GM19463 (cell line): ENCODE results near the gene HSPH1.

Experiments
- ATAC-seq: cut with Tn5 transposase; IDR thresholded peaks from one replicate; pipeline ENCODE4 v1.9.1; 2021; ENCODE audit warnings: mild to moderate bottlenecking, moderate library complexity; ENCODE audit not compliant: unreplicated experiment

HSPH1 gene

DNA sequence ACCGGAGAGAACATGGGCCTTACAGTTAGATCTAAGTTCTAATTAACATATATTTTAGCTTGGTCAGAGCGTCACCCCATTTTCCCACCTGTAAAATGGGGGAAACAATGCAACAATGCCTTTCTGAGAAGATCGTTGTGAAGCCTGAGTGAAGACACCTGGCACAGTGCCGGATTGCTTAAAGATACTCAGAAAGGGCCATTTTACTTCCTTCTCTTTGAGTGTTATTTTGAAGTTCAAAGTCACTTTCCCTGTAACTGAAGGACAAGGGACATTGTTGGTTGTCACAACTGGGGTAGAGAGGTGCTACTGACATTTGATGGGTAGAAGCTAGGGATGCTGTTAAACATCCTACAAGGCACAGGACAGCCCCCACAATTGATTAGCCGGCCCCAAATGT is 28.1 kb downstream of the HSPH1 start:
- no peak for ATAC-seq

DNA sequence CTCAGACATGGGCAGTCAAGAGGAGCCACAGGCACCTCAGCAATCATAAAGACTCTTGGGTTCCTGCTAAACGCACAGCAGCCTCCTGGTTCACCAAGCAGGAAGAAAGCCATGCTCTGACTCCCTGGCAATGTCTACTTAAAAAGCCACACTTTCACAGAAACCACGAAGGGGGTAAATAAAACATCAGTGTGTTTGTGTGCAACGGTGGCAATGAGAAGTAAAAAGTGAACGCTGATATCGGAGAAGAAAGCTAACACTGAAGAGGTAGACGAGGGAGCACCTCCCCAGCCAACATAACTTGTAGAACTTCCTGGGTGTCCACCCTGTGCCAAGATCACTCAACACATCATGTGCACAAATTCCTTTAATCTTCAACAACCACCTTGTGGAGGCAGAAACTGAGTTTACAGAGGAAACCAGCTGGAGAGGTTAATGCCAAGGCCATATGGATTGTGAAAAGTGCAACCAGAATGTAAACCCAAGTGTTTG is 30.2 kb downstream of the HSPH1 start:
- ATAC-seq, result no peak

DNA sequence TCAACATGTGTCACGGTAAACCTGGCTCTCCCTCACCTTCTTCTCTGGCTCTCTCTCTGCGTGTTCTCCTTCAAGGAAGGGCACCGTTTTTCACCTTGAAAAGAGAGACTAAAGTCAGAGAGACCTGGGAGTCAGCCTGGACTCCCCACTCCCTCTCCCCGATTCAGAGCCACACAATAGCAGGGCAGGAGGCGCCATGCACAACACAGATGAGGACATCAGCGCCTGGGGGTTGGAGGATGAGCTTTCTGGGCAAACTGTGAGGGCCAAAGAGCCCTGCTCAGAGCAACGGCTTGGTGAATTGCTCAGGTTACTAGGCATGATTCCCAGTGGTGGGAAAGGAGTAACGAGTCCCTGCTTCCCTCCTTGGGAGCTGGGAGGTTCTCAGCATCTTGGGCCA is 32.3 kb downstream of the HSPH1 start:
- ATAC-seq, result no peak

DNA sequence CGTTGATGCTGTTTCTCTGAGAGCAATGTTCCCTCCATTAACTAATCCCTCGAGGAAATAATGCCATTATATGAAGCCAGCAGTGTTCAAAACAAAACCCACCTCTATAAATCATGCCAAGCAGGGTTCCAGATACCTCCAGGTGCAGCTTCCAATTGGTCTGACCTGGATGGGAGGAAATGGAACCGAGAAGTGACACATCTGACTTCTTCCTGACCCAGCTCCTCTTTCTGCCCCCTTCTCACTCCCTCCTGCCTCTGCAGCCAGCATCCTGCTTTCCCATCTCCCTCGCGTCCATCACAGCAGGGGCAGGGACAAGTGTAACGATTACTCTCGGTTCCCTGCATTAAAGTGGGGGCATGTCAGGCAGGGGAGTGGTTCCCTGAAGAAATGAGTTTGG is 37.5 kb downstream of the HSPH1 start:
- no peak for ATAC-seq

DNA sequence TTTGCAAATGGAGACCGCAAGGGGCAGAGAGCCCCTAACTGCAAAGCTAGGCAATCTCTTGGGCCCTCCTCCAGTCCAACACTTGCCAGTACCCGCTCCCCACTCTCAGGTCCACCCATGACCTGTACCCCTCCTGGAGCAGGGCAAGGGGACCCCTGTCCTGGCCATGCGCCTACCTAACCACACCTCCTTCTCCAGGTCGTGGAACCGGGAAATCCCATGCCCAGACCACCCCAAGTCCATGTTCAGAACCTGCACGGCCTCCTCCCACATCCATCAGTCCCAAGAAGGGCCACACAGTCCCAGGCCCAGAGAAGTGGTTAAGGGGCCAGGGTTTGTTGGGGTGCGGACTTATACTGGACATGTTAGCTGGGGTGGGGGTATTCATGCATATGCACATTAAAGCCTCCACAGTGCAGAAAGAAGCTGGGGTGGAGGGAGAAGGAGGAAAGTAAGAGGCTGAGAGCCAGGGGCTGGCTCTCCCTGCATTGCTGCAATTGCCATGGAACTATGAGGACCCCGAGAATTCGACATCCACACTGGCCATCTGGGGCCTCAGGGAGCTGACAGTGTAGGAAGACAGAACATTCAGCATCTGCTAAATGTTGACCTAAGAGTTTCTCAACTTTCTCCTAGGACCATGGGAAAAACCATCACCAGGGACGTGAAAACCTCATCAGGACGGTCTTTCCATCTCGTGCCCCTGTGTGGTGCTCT is 39.0 kb downstream of the HSPH1 start:
- ATAC-seq, result no peak

DNA sequence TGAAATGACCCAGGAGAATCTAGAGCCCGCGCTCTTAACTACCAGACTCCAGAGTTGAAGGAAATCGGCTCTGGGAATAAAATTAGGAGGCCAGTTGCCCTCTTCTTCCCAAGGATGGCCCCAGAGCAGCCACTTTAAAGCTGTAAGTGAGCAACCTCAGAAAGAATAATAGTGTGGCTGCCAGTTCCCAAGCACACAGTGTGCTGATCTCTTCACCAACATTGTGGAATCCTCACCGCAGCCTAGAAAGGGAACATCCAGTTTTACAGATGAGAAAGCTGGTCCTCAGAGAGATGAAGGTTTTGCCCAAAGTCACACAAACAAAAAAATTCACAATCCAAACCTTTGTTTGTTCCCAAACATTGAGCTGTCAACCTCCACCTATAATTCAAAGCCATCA is 39.6 kb downstream of the HSPH1 start:
- ATAC-seq, result no peak

DNA sequence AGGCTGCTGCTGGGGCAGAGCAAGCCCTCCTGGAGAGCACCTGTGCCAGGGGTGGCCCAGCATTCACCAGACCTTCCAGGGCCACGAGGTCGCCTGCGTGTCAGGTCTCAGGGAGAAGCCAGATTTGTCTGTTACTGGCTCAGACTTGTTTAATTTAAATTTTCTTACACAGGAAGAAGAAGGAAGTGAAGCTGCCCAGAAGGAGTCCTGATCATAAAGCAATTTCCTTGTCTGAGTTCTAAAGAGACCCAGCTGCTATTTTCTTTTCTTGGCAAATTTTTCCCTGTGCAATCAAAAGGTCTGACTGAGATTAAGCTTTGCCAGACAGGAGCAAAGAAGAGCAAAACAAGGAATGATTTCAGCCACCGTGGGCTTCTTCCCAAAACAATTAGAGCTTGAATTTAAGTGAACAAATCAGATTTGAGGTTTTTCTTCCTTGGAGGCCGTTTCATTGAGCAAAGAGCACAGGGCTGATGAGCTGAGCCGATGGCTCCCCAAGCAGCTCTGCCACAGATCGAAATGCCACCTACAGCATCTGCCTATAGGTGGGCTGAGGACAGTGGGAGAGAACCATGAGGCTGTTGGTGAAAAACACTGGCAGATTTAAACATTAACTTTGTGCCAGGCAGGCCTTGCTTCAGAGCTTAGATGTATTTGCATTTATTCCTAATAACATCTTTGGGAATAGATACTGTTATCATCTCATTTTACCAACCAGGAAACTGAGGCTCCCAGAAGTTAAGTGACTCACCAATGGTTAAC is 40.1 kb downstream of the HSPH1 start:
- no peak for ATAC-seq

DNA sequence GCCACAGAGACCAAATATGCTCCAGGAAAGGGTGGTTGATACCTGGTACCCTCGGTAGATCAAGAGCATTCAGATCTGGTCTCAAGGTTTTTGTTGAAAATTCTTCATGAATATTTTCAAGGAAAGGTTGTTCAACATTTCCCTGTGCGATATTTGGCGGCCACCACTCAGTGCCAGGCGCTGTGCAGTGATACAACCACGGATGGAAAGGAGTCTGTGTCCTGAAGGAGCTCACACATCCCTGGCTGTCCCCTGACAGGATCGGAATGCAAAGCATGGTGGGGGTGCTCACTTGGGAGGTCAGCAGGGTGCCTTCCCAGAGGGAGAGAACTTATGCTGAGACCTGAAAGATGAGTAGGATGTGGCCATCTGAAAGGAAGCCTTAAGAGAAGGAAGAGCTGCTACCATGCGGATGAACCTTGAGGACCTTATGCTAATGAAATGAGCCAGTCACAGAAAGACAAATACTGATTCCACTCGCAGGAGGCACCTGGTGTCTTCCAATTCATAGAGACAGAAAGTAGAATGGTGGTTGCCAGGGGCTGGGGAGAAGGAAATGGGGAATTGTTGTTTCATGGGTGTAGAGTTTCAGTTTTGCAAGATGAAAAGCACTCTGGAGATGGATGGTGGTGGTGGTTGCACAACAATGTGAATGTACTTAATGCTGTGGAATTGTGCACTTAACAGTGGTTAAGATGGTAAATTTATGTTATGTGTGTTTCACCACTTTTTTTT is 41.6 kb downstream of the HSPH1 start:
- ATAC-seq, result no peak

DNA sequence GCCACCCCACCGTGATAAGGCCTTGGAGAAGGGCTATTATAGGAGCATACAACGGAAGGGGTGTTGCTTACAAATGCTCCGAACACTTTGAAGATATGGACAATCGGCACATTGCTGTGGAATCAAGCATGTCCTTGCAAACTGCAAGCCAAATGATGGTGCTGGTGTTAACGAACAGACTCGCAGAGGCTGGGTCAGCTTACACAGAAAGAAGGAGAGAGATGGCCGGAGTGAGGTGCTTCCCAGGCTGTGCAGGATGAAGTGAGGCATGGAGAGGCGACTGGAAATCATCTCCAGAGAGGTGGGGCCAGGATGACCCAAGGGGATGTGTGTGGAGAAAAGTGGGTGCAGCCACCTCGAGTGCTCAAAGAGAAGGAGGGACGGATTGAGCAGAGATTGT is 42.2 kb downstream of the HSPH1 start:
- ATAC-seq, result no peak

DNA sequence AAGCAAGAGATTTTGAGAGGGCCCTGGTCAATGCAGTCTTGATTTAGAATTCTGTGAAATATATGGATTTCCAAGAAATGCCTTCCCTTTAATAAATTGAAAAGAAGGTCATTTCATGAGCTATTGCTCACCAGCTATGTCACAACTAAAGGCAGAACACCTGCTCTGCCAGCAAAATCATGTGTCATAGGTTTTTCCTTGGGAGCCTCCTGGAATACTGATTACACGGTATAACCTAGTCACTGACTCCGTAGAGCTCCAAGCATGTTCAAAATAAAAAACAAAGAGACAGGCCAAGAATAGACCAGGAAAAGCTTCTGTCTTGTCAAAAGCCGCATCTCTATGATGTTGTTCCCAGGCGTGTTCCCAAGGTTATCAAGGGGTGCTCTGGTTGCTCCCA is 45.5 kb downstream of the HSPH1 start:
- ATAC-seq, result no peak

DNA sequence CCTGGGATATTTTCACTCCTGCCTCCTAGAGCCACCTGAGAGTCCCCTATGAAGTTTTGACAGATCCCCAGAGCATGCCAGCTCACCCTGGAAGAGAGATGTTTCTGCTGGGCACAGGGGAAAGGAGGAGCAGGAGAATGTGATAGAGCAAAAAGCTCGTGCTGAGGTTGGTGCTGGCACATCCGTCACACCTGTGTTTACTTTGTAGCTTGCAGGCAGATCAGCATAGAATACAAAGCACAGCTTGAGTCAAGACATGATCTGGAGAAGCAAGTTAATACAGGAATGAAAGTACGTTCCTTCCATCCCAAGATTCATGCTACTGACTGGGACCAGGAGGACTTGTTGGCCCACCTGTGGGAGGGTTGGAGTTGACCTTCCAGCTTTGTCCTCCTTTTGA is 46.1 kb downstream of the HSPH1 start:
- ATAC-seq, result no peak

DNA sequence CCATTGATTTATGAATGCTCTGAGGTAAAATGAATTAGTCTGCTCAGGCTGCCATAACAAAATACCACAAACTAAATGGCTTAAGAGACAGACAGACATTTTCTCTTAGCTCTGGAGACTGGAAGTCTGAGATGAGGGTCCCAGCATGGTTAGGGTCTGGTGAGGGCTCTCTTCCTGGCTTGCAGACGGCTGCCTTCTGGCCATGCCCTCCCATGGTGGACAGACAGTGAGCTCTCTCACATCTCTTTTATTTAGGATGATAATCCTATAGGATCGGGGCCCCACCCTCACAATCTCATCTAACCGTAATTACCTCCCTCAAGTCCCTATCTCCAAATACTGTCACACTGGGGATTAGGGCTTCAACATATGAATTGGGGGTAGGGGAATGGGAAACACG is 47.1 kb downstream of the HSPH1 start:
- no peak for ATAC-seq

DNA sequence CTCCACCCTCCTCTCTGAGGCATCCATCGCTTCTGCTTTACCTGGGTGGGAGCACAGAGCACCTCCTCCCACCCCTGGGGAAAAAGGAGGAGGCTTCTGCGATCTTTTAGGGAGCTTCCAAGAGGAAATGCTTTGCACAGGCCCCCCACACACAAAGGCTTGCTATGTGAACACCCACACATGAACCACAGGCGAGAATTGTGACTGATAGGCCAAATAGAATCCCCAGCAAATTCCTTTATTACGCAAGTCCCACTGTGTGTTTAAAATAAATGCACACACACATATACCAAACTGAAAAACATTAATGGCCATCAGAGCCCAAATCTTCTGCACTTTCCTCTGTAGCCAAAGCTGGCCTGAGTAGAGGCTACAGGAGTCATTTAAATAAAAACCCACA is 50.6 kb downstream of the HSPH1 start:
- ATAC-seq, result no peak

DNA sequence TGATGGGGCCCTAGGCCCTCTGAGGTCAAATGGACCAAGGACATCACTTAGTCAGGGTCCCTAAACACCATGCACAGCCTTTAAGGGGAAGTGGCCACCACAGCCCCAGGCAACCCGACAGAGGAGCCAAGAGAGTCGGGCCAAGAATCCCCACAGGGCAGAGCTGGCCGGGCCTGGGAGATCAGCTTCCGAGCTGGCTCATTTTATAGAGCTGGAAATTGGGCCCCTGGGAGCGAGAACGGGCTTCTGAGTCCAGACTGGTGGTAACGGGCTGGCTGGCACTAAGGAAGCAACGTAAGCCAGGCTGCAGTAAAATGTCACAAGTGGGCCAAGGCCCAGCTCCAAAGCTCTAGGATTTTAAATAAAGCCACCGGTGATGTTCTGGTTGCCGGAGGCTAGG is 51.1 kb downstream of the HSPH1 start:
- no peak for ATAC-seq

DNA sequence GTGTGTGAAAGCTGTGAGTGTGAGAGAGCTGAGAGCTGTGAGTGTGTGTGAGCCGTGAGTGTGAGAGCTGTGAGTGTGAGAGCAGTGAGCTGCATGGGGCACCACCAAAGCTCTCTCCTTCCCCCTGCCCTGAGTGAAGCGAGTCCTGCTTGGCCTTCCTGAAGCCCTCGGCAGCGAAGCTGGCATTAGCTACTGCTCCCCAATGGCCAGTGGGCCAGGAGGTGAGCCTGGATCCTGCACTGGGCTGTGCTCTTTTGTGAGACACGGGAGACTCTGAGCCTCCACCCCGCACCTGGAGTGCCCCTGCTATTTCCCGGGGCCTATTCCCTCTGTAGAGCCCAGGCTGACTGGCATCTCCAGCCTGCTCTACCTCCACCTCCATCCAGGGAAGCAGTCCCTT is 51.5 kb downstream of the HSPH1 start:
- ATAC-seq, result no peak

DNA sequence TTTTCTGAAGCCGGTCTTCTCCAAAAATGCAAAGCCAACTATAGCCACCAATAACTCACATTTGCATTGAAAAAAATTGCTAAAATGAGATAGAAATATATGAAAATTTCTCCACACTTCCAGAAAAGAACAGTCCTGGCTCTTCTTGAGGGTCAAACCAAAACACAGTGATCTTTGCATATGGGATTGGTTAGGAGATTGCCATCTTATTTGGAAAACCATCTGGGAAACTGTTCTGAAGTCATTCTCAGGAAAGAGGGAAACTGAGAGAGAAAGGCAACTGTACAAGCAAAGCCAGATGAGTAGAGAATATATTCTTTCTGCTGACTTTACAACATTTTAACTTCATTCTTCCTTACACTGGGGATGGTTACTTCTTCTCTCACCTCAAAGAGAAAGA is 54.6 kb downstream of the HSPH1 start:
- ATAC-seq, result no peak

DNA sequence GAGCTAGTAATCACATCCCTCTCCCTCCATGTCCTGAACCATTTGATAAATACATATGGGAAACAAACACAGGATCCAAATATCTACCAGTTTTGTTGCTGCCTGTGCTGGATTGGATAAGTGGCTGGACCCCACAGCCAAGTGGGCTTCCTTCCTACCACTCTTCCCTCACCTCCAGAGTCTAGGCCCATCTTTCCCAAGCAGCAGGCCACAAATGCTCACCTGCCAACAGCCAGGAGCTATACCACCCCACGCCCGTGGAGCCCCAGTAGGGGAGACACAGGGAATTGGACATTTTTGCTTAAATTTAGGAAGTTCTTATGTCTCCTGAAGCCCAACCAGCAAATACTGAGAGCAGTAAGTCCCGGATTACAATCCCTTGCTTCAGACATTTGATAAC is 55.8 kb downstream of the HSPH1 start:
- ATAC-seq, result no peak

DNA sequence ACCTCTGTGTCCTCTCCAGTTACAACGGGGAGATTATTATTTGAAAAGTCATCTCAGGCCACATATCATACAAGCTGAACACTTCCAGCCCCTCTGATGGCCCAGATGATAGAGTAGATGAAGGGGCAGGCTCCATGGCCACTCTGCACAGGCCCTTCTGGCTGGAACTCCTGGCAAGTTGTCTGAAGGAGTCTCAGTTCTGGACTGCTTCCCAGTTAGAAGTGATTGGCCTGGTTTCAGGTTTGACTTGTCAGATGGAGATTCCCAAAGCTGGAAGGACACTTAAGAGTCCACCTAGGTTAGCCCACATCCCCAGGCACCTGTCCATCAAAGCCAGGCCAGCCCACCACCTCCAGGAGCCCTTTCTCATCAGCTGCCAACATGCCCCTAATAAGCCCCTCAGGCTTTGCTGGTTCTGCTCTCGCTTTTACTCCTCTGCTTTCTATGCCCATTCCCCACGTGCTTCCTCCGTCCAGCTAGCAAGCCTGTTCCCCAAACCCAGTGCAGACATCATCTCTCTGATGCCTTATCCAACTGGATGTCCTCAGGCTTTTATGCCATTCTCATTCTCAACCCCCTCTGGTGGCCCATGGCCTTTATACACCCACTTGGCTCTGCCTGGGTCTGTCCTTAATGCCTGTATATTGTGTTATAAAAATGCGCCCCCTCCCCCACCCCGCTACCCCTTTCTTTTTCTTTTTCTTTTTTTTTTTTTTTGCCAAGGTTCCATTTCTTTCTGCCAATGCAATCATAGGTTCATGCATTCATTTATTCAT is 56.5 kb downstream of the HSPH1 start:
- ATAC-seq, result no peak

DNA sequence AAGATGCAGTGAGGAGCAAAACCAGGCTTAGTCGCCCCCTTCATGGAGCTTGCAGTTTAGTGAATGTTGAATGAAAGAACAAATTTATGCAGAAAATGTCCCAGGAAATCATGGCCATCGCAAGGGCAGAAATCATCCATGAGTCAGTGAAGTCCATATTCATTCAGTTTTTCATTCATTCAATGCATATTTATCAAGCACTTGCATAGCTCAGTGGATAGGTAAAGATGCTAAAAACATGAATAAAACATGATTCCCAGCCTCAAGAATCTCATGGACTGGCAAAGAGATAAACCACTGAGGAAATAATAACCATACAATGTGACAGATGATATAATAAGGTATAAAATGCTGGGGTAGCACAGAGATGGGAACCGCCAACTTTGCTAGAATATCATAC is 58.8 kb downstream of the HSPH1 start:
- no peak for ATAC-seq

DNA sequence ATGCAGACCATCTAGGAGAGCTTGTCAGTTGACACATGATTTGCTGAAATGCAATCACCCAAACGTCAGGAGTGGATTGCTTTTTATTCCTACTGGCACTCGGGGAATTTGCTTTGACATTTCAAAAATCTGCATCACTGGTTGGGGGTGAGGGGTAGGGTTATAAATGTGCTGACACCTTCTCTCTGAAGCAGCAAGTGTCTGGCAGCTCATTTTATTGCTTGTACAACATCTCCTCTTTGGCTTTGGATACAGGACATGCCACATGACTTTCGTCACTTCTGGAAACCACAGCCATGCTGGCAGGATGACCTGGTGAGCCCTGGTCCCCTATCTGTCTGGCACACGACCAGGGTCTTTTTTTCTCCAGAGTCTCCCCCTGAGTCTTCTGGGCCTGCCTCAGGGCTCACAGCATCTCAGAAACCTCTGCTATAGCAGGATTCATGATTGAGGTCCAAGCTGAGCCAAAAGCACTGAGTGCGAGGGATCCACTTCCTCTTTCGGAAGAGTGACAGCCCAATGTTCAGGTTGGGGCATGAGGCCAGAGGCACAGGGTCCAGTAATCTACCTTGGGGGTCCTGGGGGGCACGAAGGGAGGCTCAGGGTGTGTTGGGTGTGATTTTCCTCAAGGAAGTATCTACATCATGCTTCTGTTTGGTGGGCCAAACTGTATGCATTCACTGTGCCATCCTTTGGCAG is 60.1 kb downstream of the HSPH1 start:
- no peak for ATAC-seq

DNA sequence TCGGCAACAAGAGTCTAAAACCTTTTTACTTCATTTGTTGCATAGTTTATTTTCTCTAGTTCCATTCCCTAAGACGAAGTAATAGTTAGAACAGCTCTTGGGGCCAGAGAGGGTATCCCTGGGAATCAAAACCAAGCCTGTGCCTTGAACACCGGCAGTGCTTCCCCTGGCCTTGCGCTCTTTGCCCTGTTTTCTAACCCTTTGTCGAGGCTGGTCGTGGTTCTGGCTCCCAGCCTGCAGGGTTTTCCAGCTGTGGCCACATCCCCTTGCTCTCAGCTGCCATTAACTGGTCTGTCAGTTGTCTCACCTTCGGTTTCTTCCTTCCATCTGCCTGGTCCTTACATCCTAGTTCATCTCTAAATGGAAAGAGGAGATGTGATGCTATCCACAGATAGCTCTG is 61.0 kb downstream of the HSPH1 start:
- no peak for ATAC-seq
